Activated T-helper 2 cell treated with anti-CD3 and anti-CD28 coated beads, Interferon-gamma antibody, Interleukin-2, Interleukin-4, amounts not matched to agents 10 μg/mL and 5 μg/mL and 100 μg/mL, durations not matched to agents 14 hours and 24 hours and 36 hours (primary cell): ENCODE data around the gene GMPS. TPM values are rescaled to one million over a fixed set of nuclear protein-coding genes. Genes with fewer than 3 reads are reported as not detected.

Experiments
- DNase-seq: peaks from one replicate; pipeline ENCODE4 v3.0.0; 2021; ENCODE audit warnings: low spot score
- H3K27ac Mint-ChIP-seq: one replicate; pipeline ENCODE4 v1.8.0; 2021; ENCODE audit warnings: mixed read lengths
- H3K27me3 Mint-ChIP-seq: one replicate; pipeline ENCODE4 v1.8.0; 2021; ENCODE audit warnings: low read depth, mixed read lengths
- H3K36me3 Mint-ChIP-seq: one replicate; pipeline ENCODE4 v1.8.0; 2021; ENCODE audit warnings: low read depth, mixed read lengths
- H3K4me1 Mint-ChIP-seq: one replicate; pipeline ENCODE4 v1.8.0; 2021; ENCODE audit warnings: low read depth, mixed read lengths
- H3K4me3 Mint-ChIP-seq: one replicate; pipeline ENCODE4 v1.8.0; 2021; ENCODE audit warnings: low read depth, mild to moderate bottlenecking, moderate library complexity, mixed read lengths
- H3K9me3 Mint-ChIP-seq: one replicate; pipeline ENCODE4 v1.8.0; 2021; ENCODE audit warnings: mixed read lengths
- intact Hi-C: fragments of 100-400 bp; cut with micrococcal nuclease; formaldehyde crosslinking; loops from one replicate; pipeline ENCODE4 v1.15.1; 2023
- total RNA-seq: library from RNA; stranded (reverse); gene quantifications from 2 replicates; pipeline ENCODE4 v1.2.3, GENCODE V29; 2022

Gene GMPS
- total RNA-seq, 1 donor from 2014 or later: 135 TPM

- intact Hi-C loops: no loop called here
- peaks cover 89% of the 10 kb centered on the region for H3K36me3 Mint-ChIP-seq
- H3K4me3 Mint-ChIP-seq: no peak overlapping the region
- peaks cover 3% of the 10 kb centered on the region for H3K9me3 Mint-ChIP-seq
- no peaks in the 10 kb centered on the region for H3K27me3 Mint-ChIP-seq
- DNase-seq: no peak
- no peak overlapping the region for H3K27ac Mint-ChIP-seq
- peaks cover 15% of the 10 kb centered on the region for H3K4me1 Mint-ChIP-seq
These were observed 42.2 kb downstream of the GMPS start for GRCh38 chr3:155912579-155913190.

- H3K36me3 Mint-ChIP-seq: peaks cover 70% of the 10 kb centered on the region
- H3K4me1 Mint-ChIP-seq: peaks cover 2% of the 10 kb centered on the region
- intact Hi-C loops: no loop called here
- DNase-seq: no peak
- no peaks in the 10 kb centered on the region for H3K9me3 Mint-ChIP-seq
- H3K27me3 Mint-ChIP-seq: no peaks in the 10 kb centered on the region
- no peak overlapping the region for H3K4me3 Mint-ChIP-seq
- no peak overlapping the region for H3K27ac Mint-ChIP-seq
These were observed 47.3 kb downstream of the GMPS start for GRCh38 chr3:155917781-155918180.

GRCh38 chr3:155919728-155920127, 49.3 kb downstream of the GMPS start:
- Mint-ChIP-seq H3K27ac (no peak overlapping the region), H3K27me3 (no peaks in the 10 kb centered on the region), H3K36me3 (peaks cover 71% of the 10 kb centered on the region), H3K4me1 (peaks cover 2% of the 10 kb centered on the region), H3K9me3 (no peaks in the 10 kb centered on the region), H3K4me3 (no peak overlapping the region)
- intact Hi-C loops: no loop called here
- no peak for DNase-seq

- intact Hi-C loops: no loop called here
- Mint-ChIP-seq H3K4me3 (no peak overlapping the region), H3K27me3 (no peaks in the 10 kb centered on the region), H3K4me1 (peaks cover 2% of the 10 kb centered on the region), H3K9me3 (no peaks in the 10 kb centered on the region), H3K27ac (no peak overlapping the region), H3K36me3 (peaks cover 68% of the 10 kb centered on the region)
- DNase-seq: no peak
These were observed 51.0 kb downstream of the GMPS start for GRCh38 chr3:155921486-155921885.

GRCh38 chr3:155934230-155934629, 63.8 kb downstream of the GMPS start:
- DNase-seq: no peak
- peaks cover 59% of the 10 kb centered on the region for H3K36me3 Mint-ChIP-seq
- intact Hi-C loops: no loop called here
- H3K27ac Mint-ChIP-seq: no peak overlapping the region
- H3K9me3 Mint-ChIP-seq: no peaks in the 10 kb centered on the region
- no peaks in the 10 kb centered on the region for H3K27me3 Mint-ChIP-seq
- H3K4me1 Mint-ChIP-seq: no peaks in the 10 kb centered on the region
- no peak overlapping the region for H3K4me3 Mint-ChIP-seq

GRCh38 chr3:155938409-155938808, 68.0 kb downstream of the GMPS start:
- Mint-ChIP-seq H3K4me3 (no peak overlapping the region), H3K36me3 (peaks cover 68% of the 10 kb centered on the region), H3K27ac (no peak overlapping the region), H3K27me3 (no peaks in the 10 kb centered on the region), H3K4me1 (no peaks in the 10 kb centered on the region), H3K9me3 (no peaks in the 10 kb centered on the region)
- intact Hi-C loops: no loop called here
- DNase-seq: no peak

- intact Hi-C loops: no loop called here
- H3K4me1 Mint-ChIP-seq: no peaks in the 10 kb centered on the region
- H3K27ac Mint-ChIP-seq: no peak overlapping the region
- DNase-seq: no peak
- H3K36me3 Mint-ChIP-seq: peaks cover 40% of the 10 kb centered on the region
- H3K9me3 Mint-ChIP-seq: no peaks in the 10 kb centered on the region
- H3K27me3 Mint-ChIP-seq: no peaks in the 10 kb centered on the region
- H3K4me3 Mint-ChIP-seq: no peak overlapping the region
These were observed 70.9 kb downstream of the GMPS start for GRCh38 chr3:155941354-155941753.

- Mint-ChIP-seq H3K9me3 (no peaks in the 10 kb centered on the region), H3K27me3 (no peaks in the 10 kb centered on the region), H3K36me3 (peaks cover 18% of the 10 kb centered on the region), H3K4me3 (no peak overlapping the region), H3K4me1 (no peaks in the 10 kb centered on the region), H3K27ac (no peak overlapping the region)
- no peak for DNase-seq
- intact Hi-C loops: no loop called here
These were observed 73.6 kb downstream of the GMPS start for GRCh38 chr3:155944081-155944480.

- Mint-ChIP-seq H3K36me3 (peaks cover 7% of the 10 kb centered on the region), H3K4me3 (no peak overlapping the region), H3K27me3 (no peaks in the 10 kb centered on the region), H3K27ac (no peak overlapping the region), H3K4me1 (no peaks in the 10 kb centered on the region), H3K9me3 (no peaks in the 10 kb centered on the region)
- no peak for DNase-seq
- intact Hi-C loops: no loop called here
These were observed 75.7 kb downstream of the GMPS start for GRCh38 chr3:155946178-155946577.

- H3K4me3 Mint-ChIP-seq: no peak overlapping the region
- intact Hi-C loops: no loop called here
- H3K27ac Mint-ChIP-seq: no peak overlapping the region
- no peak for DNase-seq
- H3K27me3 Mint-ChIP-seq: no peaks in the 10 kb centered on the region
- peaks cover 3% of the 10 kb centered on the region for H3K36me3 Mint-ChIP-seq
- H3K9me3 Mint-ChIP-seq: peaks cover 5% of the 10 kb centered on the region
- H3K4me1 Mint-ChIP-seq: no peaks in the 10 kb centered on the region
These were observed 78.0 kb downstream of the GMPS start for GRCh38 chr3:155948476-155948875.

- Mint-ChIP-seq H3K4me3 (no peak overlapping the region), H3K27ac (no peak overlapping the region), H3K27me3 (no peaks in the 10 kb centered on the region), H3K36me3 (peaks cover 7% of the 10 kb centered on the region), H3K9me3 (peaks cover 5% of the 10 kb centered on the region), H3K4me1 (no peaks in the 10 kb centered on the region)
- intact Hi-C loops: no loop called here
- no peak for DNase-seq
These were observed 79.2 kb downstream of the GMPS start for GRCh38 chr3:155949453-155950217.

- H3K36me3 Mint-ChIP-seq: peaks cover 7% of the 10 kb centered on the region
- peaks cover 5% of the 10 kb centered on the region for H3K9me3 Mint-ChIP-seq
- no peak for DNase-seq
- H3K4me1 Mint-ChIP-seq: no peaks in the 10 kb centered on the region
- H3K4me3 Mint-ChIP-seq: no peak overlapping the region
- no peaks in the 10 kb centered on the region for H3K27me3 Mint-ChIP-seq
- H3K27ac Mint-ChIP-seq: no peak overlapping the region
- intact Hi-C loops: no loop called here
These were observed 86.3 kb downstream of the GMPS start for GRCh38 chr3:155956508-155957411.

- Mint-ChIP-seq H3K4me3 (no peak overlapping the region), H3K36me3 (peaks cover 7% of the 10 kb centered on the region), H3K27me3 (no peaks in the 10 kb centered on the region), H3K27ac (no peak overlapping the region), H3K4me1 (no peaks in the 10 kb centered on the region), H3K9me3 (peaks cover 5% of the 10 kb centered on the region)
- no peak for DNase-seq
- intact Hi-C loops: no loop called here
These were observed 87.0 kb downstream of the GMPS start for GRCh38 chr3:155957412-155957880.
